ENCODE measurements around the gene SYT1.

The SYT1 gene

DNA sequence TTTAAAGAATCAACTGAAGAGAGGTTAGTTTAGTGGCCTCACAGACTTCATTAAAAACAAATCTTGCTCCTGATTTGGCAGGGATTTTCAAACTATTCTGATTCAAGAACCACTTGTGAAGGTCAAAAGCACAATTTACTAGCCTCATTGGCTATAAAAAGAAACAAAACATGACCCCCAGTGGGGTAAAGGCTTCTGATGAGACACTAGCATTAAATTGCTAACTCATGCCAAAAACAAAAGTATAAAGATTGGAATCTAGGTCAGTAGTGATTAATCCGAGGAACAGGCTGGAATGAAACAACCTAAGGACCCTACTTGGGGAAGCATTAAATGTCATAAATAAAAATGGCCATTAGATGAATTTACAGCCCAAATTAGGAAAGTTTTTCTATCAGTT, 513.9 kb downstream of the SYT1 start:
- Histone ChIP-seq H3K27me3 (ENCODE audit: insufficient read depth, low read depth, severe bottlenecking) (no peaks in the 10 kb centered on the region), H3K9me3 (ENCODE audit: severe bottlenecking) (no peaks in the 10 kb centered on the region), H3K27ac (no peak overlapping the region), H3K4me3 (ENCODE audit: low read depth, low read length) (no peak overlapping the region), H3K36me3 (no peaks in the 10 kb centered on the region)
- no peak for DNase-seq
- no peak for TF ChIP-seq CTCF (IDR thresholded peaks at IDR 0.05; ENCODE audit: low read depth, low read length)

DNA sequence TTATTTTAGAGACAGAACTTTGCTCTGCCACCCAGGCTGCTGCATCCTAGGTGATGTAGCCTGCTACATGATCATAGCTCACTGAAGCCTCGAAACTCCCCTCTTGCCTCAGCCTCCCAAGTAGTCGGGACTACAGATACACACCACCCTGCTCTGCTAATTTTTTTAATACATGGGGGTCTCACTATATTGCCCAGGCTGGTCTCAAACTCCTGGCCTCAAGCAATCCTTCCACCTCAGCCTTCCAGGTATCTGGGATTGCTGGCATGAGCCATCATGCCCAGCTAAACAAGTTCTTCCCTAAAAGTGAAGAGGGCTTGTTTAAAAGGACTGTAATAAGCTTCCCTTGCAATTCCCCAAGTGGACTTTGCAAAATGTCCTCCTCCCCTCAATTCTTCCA, 515.8 kb downstream of the SYT1 start:
- DNase-seq = no peak
- no peaks in the 10 kb centered on the region for H3K9me3 ChIP-seq (ENCODE audit: severe bottlenecking)
- no peak overlapping the region for H3K4me3 ChIP-seq (ENCODE audit: low read depth, low read length)

GRCh38 chr12:79381248-79382208, 517.0 kb downstream of the SYT1 start:
- no peak for DNase-seq
- Histone ChIP-seq H3K9me3 (ENCODE audit: severe bottlenecking) (no peaks in the 10 kb centered on the region), H3K27me3 (ENCODE audit: insufficient read depth, low read depth, severe bottlenecking) (no peaks in the 10 kb centered on the region), H3K4me3 (ENCODE audit: low read depth, low read length) (no peak overlapping the region), H3K36me3 (no peaks in the 10 kb centered on the region), H3K27ac (no peak overlapping the region)
- no peak for TF ChIP-seq CTCF (IDR thresholded peaks at IDR 0.05; ENCODE audit: low read depth, low read length)

More for the DNA sequence above, 515.8 kb downstream of the SYT1 start:
- H3K36me3 ChIP-seq = no peaks in the 10 kb centered on the region
- H3K27me3 ChIP-seq (ENCODE audit: insufficient read depth, low read depth, severe bottlenecking) = no peaks in the 10 kb centered on the region
- H3K27ac ChIP-seq = no peak overlapping the region
- TF ChIP-seq CTCF (IDR thresholded peaks at IDR 0.05; ENCODE audit: low read depth, low read length) = no peak

GRCh38 chr12:79384551-79384950, 520.0 kb downstream of the SYT1 start:
- H3K27ac ChIP-seq = no peak overlapping the region
- no peaks in the 10 kb centered on the region for H3K9me3 ChIP-seq (ENCODE audit: severe bottlenecking)
- no peak for DNase-seq
- no peaks in the 10 kb centered on the region for H3K27me3 ChIP-seq (ENCODE audit: insufficient read depth, low read depth, severe bottlenecking)
- H3K36me3 ChIP-seq = no peaks in the 10 kb centered on the region
- H3K4me3 ChIP-seq (ENCODE audit: low read depth, low read length) = no peak overlapping the region
- TF ChIP-seq CTCF (IDR thresholded peaks at IDR 0.05; ENCODE audit: low read depth, low read length) = no peak

DNA sequence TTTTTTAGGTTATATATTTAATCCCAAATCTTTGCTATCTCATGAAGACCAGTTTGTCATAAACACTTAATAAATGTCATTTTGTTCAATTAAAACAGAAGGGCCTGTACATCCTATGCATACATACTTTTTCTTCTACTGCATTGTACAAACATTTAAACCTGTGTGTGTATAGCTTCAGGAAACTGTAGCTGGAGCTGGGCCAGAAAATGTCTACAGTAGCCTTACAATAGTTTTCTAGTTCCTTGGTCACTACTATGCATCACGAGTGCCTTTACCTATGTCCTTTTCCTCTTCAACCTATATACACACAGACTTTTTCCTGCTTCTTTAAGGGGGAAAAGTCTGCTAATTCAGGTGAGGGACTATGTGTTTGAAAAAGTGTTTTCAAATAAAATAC, 523.4 kb downstream of the SYT1 start:
- Histone ChIP-seq H3K27ac (no peak overlapping the region), H3K4me3 (ENCODE audit: low read depth, low read length) (no peak overlapping the region), H3K36me3 (no peaks in the 10 kb centered on the region), H3K9me3 (ENCODE audit: severe bottlenecking) (no peaks in the 10 kb centered on the region), H3K27me3 (ENCODE audit: insufficient read depth, low read depth, severe bottlenecking) (no peaks in the 10 kb centered on the region)
- no peak for TF ChIP-seq CTCF (IDR thresholded peaks at IDR 0.05; ENCODE audit: low read depth, low read length)
- DNase-seq = no peak
